Measurements from ENCODE around the gene MMP10.

Gene MMP10

DNA sequence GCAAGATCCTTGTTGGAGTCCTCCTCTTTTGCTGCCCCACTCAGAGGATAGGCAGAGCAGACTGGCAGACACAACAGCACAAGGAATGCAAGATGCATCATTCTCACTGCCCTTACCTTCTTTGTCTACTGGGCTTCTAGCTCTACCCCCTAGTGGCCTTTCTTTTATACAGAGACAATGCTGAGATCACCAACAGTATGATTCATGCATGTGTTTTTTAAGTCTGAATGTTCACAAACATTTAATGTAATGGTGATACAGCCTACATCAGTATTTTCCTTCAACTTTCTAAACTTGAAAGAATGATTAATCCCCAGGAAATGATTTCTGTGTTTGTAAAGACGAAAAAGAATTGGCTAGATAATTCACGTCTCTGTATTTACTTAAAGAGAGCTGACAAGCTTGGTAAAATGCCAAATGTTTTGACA is at the start of gene MMP10:
TSS of gene MMP10 (minus strand) at position 138 of the 428 bp plus-strand sequence. CDS start at position 101, 37 bp downstream.
- DNase-seq (ENCODE audit: low read depth in 2 of 3, low spot score in 2 of 3) = no peak

DNA sequence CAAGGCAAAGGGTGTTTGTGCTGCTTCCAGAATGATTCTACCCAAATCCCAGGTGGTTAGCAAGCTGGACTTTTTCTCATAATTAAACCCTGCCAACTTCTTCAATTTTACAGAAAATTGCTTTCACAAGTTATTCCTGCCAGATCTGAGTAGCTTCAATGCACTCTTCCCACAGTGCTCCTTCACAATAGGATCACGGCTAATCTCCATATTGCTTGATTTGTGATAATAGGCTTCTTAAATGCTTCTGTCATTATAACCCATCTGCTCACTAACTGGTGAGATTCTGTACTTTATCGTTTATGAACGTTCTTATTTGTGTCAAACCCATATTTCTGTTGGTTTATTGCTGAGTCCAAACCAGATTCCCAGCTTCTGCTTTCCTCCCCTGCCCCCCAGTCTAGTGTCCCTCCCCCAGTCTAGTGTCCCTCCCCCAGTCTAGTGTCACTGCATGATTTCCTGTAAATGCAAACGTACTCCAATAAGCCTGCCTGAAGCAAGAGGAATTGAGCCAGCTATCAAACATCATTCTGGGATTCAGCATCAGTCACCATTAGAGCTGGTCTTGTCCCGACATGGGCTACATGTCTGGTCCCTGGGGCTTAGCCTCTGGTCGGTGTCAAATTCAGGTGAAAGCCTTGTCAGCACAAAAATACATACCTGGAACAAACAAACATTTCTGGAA is 49.0 kb upstream of the MMP10 start:
- DNase-seq (ENCODE audit: low read depth in 2 of 3, low spot score in 2 of 3) = no peak

DNA sequence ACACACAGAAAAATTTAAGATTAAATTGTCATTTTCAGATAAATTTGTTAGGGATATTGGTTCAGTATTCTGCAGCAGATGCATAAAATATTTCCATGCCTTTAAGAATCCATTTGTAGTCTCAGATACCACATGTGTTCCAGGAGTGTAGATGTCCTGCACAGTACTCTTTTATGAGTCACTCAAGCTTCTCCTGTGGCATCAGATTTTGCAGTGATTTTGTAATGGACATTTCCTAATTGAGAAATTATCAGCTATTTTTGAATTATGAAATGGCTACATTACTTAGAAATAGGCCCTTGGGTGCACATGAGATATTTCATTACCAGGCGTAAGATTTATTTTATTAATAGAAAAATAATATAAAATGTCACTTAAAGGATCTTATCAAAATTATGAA is 44.1 kb upstream of the MMP10 start:
- DNase-seq (ENCODE audit: low read depth in 2 of 3, low spot score in 2 of 3) = no peak

DNA sequence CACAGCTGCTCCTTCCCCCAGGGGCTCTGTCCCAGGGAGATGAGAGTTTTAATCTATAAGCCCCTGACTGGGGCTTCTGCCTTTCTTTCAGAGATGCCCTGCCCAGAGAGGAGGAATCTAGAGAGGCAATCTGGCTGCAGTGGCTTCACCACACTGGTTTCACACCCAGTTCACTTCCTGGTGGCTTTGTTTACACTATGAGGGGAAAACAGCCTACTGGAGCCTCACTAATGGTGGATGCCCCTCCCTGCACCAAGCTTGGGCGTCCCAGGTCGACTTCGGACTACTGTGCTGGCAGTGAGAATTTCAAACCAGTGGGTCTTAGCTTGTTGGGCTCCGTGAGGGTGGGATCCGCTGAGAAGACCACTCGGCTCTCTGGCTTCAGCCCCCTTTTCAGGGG is 39.1 kb upstream of the MMP10 start:
- no peak for DNase-seq (ENCODE audit: low read depth in 2 of 3, low spot score in 2 of 3)

DNA sequence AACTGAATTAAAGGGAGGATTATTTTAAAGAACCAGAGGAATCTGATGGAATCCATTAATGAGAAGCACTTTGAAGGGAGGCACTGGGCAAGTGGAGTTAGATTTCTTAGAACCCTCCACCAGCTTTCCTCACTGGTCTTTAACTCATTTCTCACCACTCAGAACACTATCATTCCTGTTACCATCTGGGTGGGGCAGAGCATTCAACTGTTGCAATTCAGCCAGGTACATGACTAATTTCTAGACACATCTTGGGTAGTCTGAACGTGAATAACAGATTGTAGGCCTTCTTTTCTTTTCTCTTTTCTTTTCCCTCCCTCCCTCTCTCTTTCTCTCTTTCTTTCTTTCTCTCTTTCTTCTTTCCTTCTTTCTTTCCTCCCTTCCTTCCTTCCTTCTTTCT is 33.1 kb upstream of the MMP10 start:
- no peak for DNase-seq (ENCODE audit: low read depth in 2 of 3, low spot score in 2 of 3)

DNA sequence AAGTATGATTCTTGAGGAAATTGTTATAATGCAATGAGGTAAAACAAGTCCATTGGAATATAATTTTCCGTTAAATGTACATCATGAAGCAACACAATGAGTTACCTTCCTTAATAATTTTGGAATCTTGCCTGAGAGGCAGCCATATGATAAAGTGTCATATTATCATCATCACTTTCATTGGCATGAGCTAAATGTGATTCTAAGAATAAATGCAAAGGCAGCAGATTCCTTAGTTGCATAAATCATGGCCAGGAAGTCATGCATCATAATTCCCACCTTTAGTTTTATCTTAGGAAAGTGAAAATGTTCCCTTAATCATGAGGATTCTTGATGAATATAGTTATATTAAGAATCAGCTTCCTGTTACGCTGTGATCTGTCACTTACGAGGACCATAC is 31.8 kb upstream of the MMP10 start:
- no peak for DNase-seq (ENCODE audit: low read depth in 2 of 3, low spot score in 2 of 3)

DNA sequence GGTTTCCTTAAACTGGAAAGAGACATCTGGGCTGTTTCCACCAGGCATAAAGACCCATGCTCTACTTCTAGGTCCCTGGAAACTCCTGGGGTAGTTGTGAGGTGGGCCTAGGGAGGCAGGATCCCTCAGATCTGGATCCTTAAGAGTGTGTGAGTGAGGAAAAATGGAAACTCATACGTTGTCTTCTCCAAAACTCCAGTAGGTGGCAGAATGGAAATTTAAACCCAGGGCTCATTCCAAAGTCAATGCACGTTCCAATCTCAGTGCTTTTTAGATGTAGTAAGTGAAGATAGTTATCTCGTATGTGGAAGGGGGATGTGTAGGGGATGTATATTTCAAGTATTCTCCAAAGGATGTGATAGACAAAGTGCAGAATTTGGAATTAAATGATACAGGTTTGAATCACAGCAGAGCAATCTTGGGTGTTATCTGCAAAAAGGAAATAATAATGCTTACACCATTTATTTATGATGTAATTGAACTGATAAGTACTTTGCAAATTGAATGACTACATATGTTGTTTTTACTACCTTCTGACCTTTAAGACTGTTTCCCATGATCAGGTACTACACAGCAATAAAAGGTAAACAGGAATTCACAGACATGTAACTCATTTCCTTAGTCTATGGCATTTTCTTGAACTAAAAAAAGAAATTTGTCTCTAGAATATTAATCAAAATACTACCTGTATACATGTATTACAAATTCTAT is 30.7 kb upstream of the MMP10 start:
- DNase-seq (ENCODE audit: low read depth in 2 of 3, low spot score in 2 of 3) = no peak

DNA sequence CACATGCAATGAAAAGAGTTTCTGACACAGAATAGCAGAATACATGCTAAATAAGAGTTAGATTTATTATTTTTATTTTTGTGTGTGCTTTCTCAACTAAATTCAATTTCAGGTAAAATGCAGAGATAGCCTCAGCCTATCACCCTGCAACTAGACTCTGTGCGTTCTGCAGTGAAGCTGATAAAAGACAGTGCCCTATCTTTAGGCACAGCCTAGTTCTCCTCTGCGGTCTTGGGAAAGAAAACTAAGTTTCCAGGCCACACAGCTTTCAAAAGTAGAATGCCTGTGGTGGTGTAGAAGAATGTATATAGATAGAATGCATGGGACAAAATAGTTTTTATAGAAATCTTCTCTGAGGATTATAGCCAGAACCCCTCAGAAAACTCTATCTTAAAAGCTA is 29.5 kb upstream of the MMP10 start:
- DNase-seq (ENCODE audit: low read depth in 2 of 3, low spot score in 2 of 3) = no peak

DNA sequence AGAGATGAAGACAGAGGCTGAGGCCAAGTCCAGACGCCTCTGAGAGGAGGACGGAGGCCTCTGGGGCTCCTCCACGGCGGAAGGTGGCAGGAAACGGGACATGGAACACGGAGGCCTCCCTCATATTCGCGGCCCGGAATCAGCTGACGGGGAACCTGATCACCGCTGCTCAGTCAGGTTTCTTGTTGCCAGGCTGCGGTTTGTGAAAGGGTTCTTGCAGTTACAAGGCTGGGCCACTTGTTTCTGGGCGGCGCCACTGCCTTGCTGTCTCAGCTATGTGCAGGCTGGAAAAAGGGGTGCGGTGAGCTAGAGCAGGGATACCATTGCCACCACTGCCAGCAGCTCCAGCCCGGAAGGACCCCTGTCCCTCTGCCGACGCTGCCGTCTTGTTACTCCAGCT is 27.5 kb upstream of the MMP10 start:
- no peak for DNase-seq (ENCODE audit: low read depth in 2 of 3, low spot score in 2 of 3)

DNA sequence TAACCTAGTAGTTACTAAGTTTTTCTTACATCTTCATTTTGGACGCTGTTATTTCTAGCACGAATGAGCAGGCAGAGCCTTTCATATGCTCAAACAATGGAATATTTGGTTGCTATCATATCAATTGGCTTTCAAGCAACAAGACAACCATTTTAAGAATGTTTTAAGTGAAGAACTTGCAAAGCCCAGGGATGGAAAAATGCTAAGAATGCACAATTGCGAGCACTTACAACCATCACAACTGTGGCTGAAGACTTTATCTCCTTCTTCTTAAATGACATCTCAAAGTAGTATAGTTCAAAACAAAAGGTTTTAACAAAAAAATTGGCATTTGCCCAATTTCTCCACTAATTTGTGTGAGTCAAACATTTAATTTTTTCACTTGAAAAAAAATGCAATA is 25.9 kb upstream of the MMP10 start:
- no peak for DNase-seq (ENCODE audit: low read depth in 2 of 3, low spot score in 2 of 3)

DNA sequence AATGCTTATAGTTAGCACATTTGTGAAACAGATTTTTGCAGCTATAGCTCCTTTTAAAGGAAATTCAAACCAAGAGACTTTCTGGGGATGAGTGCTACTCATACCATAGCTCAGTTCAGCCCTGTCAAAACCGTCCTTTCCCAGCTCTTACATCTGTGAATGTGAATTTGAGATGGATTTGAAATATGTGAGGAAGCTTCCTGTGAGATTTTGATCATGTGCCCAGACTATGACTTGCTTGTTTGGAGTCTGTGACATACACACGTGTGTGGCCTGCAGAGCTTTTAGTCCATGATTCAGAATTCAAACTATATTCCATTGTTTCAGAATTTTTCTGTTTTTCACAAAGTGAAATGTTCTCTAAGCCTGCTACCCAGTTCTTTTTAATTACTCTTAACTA is 21.9 kb upstream of the MMP10 start:
- no peak for DNase-seq (ENCODE audit: low read depth in 2 of 3, low spot score in 2 of 3)

DNA sequence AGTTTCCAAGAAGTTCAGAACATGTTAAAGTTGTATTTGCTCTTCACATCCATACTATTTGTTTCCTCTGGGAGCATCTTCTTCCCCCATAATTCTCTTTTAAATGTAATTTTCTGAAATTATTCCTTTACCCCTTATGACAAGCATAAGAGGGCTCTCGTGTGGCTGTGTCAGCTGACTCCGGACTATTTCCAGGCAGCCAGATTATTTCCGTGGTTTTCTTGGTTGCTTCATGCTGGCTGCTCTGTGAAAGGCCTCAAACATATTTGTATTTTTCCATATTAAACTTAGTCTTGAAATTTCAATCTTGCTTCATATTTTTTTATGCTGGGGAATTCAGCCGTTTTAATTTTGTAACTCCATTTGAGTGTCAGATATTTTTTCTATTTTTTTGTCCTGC is 20.3 kb upstream of the MMP10 start:
- DNase-seq (ENCODE audit: low read depth in 2 of 3, low spot score in 2 of 3) = no peak

DNA sequence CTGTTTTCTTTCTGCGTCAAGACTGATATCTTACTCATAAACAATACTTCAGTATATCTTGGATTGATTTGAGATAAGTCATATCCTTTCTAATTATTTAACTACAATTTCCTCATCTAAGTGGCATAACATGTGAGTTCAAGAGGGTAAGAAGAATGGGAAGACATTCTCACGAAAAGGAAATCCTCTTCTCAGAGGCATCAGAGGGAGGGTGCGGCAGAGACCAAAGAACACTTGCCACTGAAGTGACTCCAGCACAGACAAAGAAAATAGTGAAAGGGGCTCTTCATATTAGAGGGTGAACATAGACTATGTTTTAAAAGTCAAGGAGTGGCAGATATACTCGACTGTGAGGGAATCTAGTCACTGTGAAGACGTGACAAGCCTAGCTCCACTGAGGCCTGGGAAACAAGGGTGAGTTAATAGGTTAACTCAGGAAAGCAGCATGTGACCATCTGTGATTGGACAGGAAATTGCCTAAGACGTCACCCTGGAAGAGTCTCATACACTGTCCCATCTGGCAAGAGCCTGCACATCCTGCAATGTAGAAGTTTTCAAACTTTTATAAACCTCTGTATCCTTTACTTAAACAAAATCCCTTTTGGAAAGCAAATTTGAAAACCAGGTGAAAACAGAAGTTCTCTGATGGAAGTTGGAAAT is 19.4 kb upstream of the MMP10 start:
- no peak for DNase-seq (ENCODE audit: low read depth in 2 of 3, low spot score in 2 of 3)

DNA sequence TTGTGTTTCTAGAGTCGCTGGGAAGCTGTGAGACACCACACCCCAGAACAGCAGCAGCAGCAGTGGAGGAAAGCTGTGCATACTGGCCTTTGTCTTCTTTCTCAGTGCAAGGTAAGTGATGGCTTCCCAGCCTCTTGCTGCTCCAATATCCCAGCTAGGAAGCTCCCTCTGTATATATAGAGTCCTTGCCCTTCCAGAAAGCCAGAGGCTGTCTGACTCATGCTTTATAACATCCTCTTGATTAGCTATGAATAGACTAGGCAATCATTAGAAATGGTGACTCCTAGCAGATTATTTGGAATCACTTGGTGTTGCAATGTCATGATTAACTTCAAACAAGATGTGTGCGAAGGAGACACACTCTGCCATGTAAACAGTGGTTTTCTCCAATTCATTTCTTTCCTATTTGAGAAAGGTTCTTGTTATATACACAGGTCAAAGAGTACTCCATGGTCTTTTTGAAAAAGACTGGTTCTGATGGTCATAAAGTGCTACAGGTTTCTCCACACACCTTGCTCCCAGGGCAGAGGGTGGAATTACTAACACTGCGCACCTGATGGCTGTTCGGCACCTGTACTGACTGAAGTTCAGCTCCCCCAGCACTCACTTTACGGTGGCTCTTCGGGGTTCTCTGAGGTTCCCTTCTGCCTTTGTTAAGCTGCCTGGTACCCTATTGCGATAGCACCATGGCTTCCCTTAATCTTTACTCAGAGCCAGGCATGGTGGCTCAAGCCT is 17.8 kb upstream of the MMP10 start, which contains the start of gene MMP1:
TSS of gene MMP1 (minus strand) at position 149 of the 735 bp plus-strand sequence. CDS start at position 81, 68 bp downstream.
- DNase-seq (ENCODE audit: low read depth in 2 of 3, low spot score in 2 of 3) = no peak

DNA sequence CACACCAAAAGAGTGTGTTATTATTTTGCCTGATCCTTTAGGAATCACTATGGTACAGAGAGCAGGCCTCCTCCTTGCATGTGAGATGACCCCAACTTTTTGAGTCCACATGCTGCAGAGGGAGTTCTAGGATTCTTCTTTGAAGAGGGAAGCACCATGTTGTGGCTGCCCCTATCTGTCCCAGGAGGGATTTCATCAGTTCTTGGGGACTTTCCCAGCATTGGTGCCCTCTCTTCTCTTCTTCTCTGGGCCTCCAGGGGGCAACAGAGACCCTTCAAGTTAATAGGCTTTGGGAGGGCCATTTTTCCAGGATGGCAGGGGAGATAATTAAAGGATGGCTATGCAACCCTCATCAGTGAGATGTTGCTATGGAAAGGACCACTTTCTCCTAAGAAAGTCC is 14.0 kb upstream of the MMP10 start:
- DNase-seq (ENCODE audit: low read depth in 2 of 3, low spot score in 2 of 3) = no peak

DNA sequence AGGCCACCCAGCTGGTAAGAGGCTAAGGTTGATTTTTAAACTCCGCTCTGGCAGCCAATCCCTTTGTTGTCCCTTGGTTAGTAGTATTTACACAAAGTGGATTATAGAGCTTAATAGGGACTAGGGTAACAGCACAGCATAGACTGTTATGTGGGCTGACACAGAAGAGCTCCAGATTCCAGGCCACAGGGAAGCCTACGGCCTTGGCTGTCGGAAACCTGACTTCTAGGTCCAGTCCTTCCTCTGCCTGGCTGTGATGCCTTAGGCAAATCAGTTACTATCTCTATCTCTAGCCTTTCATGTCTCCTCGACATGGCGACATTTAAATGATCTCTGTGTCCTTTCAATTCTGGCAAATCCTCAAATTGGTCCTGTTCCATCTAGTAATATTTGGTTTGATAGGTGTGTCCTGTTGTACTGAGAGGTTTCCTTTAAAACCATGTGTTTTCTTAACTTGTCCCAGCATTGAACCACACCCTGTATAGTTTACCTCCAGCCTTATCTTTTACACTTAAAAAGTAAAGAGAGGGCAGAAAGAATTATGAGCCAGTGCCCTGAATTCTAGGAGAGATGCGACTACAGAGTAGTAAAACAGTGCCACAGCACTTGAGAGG is 13.4 kb upstream of the MMP10 start:
- DNase-seq (ENCODE audit: low read depth in 2 of 3, low spot score in 2 of 3) = no peak

DNA sequence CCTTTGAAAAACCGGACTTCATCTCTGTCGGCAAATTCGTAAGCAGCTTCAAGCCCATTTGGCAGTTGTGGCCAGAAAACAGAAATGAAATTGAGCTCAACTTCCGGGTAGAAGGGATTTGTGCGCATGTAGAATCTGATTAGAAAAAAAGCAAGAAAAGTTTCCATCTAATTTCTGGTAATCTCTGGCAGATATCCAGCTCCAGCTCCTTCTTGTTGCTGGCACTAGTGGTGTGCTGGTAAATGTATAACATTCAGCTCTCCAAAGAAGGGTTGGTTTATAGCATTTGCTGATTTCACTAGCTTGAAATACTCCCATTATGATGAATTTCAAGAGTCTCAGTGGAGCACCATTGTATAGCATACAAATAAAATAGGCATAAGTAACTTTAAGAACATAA is 12.2 kb upstream of the MMP10 start:
- DNase-seq (ENCODE audit: low read depth in 2 of 3, low spot score in 2 of 3) = no peak

DNA sequence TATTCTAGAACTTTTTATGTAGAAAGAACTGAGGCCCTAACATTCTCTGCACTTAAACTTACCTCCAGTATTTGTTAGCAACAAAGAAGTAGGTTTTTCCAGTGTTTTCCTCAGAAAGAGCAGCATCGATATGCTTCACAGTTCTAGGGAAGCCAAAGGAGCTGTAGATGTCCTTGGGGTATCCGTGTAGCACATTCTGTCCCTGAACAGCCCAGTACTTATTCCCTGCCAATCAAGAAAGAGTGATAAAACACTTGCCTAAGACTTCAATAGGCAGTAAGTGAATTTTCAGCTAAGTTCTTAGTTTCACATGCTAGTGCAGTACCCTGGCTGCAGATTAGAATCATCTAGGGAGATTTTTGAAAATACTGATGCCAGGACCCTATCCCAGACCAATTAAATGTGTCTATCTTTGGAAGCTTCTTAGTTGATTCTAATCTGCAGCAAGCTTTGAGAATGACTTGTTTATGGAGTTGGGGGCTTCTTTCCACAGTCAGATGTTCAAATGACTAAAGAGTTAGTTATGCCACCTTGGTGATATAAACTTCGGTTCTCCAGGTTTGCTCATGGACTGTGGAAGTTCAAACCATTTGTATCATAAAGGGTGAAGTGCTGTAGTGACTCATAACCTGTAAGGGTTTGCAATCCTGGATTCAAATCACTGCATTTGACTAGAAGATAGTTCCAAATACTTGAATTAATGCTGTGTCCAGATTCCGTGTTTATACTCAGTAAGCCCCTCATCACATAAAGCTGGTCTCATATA is 11.0 kb upstream of the MMP10 start:
- no peak for DNase-seq (ENCODE audit: low read depth in 2 of 3, low spot score in 2 of 3)

DNA sequence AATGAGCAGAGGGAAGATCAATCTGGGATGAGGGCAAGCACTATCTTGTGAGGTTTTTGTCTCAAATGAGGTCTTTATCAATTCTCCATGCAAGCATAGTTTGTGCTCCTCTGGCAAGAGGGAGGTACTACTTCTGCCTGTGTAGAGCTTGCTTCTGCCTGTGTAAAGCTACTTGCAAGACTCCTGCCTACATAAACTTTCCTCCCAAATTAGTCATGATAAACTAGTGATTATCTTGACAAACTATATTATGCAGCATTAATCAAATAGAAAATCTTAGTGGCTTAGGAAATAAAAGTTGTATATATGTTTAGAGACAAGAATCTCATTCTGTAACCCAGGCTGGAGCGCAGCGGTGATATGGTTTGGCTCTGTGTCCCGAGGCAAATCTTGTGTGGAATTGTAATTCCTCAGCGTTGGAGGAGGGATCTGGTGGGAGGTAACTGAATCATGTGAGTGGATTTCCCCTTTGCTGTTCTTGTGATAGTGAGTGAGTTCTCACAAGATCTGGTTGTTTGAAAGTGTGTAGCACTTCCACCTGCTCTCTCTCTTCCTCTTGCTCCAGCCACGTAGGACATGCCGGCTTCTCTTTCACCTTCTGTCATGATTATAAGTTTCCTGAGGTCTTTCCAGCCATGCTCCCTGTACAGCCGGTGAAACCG is 8.0 kb upstream of the MMP10 start:
- DNase-seq (ENCODE audit: low read depth in 2 of 3, low spot score in 2 of 3) = no peak

DNA sequence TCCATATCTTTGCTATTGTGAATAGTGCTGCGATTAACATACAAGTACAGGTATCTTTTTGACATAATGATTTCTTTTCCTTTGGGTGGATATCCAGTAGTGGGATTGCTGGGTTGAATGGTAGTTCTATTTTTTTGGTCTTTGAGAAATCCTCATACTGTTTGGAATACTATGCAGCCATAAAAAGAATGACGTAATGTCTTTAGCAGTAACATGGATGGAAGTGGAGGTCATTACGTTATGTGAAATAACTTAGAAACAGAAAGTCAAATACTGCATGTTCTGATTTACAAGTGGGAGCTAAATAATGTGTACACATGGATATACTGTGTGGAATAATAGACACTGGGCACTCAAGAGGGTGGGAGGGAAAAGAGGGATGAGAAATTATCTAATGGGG is 4.0 kb upstream of the MMP10 start:
- no peak for DNase-seq (ENCODE audit: low read depth in 2 of 3, low spot score in 2 of 3)

Data from activated CD8-positive, alpha-beta memory T cell treated with anti-CD3 and anti-CD28 coated beads for 48 hours (primary cell).